ENCODE results near the gene GREM1.

Gene GREM1

DNA sequence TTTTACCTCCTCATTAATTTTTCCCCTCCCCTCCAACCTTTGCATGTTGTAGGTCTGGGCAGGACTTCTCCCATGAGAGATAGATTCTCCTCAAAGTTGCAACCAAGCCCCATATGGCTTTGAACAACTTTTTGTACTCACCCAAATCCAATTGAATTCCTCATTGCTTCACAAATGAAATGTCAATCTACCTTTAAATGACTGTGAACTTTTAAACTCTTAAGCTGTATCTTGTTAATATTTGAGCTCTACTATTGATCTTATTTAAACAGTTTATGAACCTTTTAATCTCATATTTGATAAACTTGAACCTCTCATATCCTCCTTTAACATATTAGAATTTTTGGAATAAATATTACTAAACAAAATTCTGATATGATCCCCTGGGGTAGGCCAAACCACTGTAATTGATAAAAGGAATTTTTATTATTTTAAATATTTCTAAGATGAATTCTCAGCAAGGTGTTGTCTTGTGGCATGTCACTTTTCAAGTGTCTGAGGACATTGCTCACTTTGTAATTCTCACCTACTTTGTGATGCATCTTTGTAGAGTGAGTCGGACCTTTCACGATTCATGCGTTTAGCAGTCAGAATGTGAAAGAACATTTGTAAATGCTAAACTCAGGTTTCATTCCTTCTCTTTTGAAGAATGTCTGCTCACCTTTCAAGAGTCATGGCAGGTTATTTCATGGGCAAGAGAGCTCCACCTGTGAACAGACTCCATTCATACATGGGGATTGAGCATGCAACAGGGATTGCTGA lies 23.4 kb upstream of the GREM1 start:
- no peak for DNase-seq (ENCODE audit: low spot score)

GRCh38 chr15:32698773-32699390 lies 18.9 kb upstream of the GREM1 start:
- no peak for DNase-seq (ENCODE audit: low spot score)

DNA sequence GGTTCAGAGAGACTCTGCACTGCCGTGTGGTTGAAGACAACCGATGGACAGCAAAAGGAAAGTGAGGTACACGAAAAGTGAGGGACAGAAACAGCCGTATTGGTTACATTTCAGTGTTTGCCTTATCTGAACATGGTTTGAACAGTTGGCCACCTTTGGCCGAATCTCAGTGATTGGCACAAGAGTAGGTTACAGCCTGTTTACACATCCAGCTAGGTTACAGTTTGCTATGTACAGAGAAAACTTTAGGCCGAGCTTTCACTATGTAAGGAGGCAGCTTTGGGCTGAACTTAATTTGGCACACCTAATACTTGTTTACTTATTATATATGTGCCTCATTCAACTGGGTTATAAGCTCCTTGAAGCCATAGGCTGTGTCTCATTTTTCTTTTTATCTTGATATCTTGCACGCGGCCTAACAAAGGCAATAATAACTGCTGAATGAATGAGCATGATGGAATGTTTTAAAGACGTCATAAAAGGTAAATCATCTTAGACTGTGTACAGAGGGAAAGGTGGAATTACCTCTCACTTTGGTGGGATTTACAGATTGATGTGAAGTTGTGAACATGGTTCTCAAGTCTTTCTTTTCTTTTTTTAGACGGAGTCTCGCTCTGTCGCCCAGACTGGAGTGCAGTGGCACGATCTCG lies 17.2 kb upstream of the GREM1 start:
- DNase-seq (ENCODE audit: low spot score): no peak

DNA sequence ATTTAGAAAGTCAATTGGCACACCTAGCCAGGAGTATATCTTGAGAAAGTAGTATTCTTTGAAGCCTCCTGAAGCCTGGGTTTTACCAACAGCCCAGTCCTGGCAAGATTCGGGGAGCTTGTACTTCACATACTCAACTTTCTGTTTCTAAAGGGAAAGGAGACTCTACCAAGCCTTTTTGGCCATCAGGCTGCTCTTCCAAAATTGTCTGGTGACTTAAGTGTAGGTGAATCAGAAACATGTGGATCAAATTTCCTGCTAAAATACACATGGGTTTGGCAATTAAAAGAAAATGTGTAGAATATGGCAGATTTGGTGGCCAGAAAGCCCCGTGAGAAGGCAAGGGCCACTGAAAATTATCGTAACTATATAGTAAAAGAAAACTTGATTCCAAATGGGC lies 15.9 kb upstream of the GREM1 start:
- DNase-seq (ENCODE audit: low spot score): no peak

GRCh38 chr15:32704395-32704981 lies 13.3 kb upstream of the GREM1 start:
- no peak for DNase-seq (ENCODE audit: low spot score)

- no peak for DNase-seq (ENCODE audit: low spot score)
Observed at GRCh38 chr15:32705446-32705845, 12.4 kb upstream of the GREM1 start.

- peak; percentile 27 for DNase-seq (ENCODE audit: low spot score)
Observed at GRCh38 chr15:32706704-32707103, 11.1 kb upstream of the GREM1 start.

DNA sequence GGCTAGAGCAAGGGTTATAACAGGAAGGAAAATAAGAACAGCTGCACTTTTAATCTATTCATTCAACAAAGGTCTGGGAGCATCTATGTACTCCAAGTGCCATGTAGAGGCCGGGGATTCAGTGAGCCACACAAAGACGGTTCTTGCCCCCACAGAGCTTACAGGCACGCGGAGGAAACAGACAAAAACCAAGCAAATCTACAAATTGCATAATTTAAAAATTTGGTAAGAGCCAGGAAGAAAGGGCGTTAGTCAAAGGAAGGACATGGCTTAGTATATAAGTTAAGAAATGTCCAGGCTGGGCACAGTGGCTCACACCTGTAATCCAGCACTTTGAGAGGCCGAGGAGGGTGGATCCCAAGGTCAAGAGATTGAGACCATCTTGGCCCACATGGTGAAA lies 10.4 kb upstream of the GREM1 start:
- no peak for DNase-seq (ENCODE audit: low spot score)

DNA sequence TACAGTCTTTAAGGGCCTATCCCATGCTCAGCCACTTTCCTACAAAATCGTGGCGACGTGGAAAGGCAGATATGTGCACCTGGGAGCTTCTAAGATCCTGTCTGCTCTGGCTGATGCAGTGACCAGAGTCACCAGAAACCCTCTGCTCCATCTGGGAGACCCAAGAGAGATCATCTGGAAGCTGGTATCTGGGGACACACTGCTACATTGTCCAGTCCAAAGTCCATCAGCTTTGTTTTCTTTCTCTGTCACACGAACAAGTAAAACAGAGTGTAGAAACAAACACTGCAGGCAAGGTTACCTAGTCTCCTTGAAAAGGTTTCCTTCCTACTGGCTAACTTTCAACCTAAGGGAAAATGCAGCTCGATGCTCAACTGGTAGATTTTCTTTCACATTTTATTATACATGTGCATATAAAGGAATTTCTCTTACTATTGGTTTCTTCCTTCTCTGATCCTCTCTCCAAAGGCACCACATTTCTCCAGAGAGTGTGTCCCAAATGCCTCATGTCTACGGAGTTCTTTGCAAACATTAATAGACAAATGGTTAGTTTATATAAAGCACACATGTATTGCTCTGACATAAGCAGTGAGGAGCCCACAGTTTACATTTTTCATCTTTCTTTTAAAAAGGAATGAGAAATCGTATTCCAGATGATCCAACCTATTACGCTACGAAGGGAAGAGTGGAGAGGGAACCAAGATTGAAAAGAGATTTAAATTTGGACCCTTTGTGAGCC lies 8.3 kb upstream of the GREM1 start:
- DNase-seq (ENCODE audit: low spot score): no peak

DNA sequence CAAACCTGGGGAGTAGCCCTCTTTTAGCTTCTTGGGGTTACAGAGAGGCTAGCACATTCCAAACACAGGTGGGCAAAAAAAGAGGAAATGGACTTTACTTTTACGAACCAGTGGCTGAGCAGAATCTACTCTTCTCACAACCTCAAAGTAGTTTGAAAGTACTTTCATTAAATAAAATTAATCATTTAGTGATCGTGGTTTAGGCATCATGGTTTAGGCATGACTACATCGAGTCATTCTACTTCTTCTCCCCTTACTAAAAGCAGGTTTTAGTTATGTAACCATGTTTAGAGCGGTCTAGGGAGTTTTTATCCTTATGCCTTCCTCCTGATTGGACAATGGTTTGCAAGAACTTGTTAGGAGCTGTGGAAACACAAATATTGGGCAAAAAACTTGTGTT lies 2.5 kb upstream of the GREM1 start:
- DNase-seq (ENCODE audit: low spot score): no peak

DNA sequence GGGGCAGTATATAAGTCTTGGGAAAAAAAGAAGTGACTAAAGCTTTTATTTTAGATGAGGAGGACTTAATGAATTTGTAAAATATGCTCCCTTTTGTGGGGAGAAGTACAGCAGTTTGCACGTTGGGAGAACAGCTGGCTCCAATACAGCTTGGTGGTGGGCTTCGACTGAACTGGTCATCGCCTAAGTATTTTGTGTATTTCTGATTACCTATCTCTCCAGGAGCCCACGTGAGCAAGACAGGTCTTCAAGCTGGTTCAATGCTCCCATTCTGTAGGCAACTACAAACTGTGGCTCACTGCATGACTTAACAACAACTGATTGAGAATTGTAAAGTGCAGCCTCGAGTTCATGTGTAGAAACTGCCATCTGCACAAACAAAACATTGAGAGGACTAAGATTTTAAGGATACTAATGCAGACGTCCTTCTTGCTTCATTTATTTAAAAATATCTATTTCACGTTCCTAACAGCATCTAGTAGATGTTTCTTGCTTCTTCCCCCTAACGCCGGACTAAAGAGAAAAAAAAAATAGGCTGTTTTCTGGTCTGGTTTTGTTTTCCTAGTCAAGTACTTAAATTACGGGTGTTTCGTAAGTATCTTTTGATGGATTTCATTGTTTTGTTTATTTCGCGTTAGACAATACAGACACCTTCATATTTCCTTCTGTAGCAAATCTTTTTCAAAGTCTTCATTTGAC lies 1.4 kb upstream of the GREM1 start:
- DNase-seq (ENCODE audit: low spot score): no peak

- no peak for DNase-seq (ENCODE audit: low spot score)
Observed at GRCh38 chr15:32716915-32717425, 834 bp upstream of the GREM1 start.

- DNase-seq (ENCODE audit: low spot score): no peak
Observed at GRCh38 chr15:32718227-32718820, 520 bp downstream of the GREM1 start.

DNA sequence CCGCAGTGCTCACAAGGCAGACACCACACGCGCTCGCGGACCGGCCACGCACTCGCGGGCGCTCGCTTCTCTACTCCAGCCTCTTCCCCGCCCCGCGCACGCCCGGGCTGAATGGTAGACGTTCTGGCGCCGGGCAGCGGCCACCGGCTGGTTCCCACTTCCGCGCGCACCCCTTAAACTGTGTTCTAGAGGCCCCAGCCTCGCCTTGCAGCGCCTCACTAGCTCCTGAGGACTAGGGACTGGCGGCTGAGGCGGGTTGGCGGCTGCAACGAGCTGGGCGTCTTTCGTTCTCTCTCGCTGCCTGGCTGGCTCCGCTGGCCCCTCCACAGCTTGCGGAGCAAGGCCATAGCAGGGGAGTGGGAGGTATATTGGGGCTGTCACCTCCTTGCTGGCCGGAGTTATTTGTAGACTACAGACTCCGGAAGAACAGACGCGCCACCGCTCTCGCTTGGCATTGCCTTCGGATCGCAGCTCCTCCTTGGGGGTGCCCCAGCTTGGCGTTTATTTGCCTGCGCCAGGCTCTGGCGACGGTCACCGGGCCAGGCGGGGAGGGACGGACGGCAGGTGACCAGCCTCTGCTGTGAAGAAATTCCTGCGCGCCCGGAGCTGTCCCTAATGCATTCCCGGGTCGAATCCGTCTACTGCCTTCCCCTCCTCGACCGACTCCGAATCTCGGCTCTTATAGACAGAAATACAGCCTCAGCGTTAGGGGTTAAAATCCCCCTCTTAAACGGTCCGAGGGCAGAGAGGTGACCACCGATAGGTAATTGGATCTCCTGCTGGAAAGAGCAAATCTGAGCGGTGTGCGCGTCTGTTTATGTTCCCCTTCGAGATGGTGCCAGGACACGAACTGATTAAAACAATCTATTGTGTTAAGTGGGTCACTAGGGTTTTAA lies 1.3 kb downstream of the GREM1 start:
- DNase-seq (ENCODE audit: low spot score): no peak

- DNase-seq (ENCODE audit: low spot score): no peak
Observed at GRCh38 chr15:32721596-32721995, 3.8 kb downstream of the GREM1 start.

DNA sequence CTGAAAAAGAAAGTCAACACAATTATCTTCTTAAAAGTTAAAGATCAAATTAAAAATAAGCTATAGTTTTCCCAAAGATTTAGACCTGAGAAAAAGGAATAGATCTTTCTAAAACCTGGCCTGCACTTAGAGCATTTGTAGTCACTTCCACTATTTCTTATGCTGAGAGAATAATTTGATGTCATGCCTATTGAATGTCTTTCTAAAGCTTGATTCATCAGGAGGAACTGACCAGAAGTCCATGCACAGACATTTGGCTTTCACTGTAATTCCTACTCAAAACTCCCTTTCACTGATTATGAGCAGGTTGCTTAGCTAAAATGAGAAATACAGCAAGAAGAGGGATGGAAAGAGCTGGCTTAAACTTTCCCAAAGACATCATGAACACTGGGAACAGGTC lies 4.3 kb downstream of the GREM1 start:
- DNase-seq (ENCODE audit: low spot score): no peak

DNA sequence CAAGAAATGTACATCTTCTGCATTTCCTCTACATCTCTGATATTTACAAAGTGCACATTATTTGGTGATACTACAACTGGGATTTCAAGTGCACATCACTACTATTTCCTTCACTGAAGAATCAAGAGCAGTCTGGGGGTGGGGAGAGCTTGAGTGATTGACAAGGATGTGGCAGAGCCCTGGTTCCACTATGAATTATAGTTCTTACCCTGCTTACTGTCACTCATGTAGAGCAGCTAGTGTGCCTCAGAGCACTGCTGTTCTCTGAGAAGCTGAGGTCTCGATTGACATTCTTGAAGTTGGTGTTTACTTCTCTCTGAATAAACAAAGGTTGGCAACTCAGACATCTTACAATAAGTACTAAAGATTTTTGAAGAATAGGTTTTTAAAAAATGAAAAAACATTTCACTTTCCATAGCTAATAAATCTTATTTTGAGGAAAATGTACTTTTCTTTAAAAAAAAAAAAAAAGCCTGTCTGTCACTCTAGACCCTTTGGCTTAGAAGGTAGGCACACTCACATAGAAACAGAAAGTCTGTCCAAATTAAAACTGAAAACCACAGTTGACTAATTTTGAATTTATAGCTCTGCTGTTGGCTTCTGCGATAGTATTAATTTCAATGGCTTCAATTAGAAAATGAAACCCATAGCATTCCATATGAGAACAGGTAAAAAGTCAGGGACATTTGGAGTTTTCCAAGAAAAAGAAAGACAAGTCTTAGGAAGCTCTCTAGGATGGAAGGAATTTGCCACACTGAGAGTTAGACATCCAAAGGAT lies 5.6 kb downstream of the GREM1 start:
- no peak for DNase-seq (ENCODE audit: low spot score)

DNA sequence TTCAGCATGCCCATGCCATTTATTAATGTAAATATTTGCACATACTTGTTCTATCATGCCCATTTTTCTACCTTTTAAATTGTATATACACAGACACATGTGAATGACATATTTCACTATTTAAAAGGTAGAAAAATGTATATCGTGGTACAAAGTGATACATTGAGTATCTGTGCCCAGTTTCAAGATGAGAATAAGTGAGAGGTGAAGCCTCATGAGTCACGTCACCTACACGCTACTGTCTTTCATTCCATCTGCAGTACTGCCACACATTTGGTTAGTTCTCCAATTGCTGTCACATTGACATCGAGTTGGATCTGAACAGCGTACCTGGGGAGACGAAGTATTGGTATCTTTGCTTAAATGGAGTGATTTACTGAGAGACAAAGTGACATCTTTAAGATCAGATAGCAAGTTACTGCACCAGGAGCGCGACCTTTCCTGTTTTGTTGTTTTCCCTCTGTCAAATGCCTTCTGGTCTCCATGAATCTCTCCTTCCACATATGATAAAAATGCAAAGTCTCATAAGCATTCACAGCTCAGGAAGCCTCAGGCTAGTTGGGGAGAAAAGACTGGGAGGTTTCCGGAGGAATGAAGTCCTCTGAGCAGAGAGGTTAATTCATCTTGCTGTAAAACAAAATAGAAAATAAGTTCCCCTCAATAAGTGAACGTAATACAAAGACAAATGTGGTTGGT lies 12.0 kb downstream of the GREM1 start:
- DNase-seq (ENCODE audit: low spot score): no peak

Data from RKO (cell line).